GM20431 (cell line): ENCODE data around the gene EFCAB11.

Source experiments
- in situ Hi-C: fragments of 300-500 bp; cut with MseI, MboI; formaldehyde crosslinking; loops from one replicate; pipeline ENCODE4 v1.15.0; 2020; ENCODE audit warnings: low sequenced_read_pairs; ENCODE audit not compliant: unreplicated experiment

Gene EFCAB11

DNA sequence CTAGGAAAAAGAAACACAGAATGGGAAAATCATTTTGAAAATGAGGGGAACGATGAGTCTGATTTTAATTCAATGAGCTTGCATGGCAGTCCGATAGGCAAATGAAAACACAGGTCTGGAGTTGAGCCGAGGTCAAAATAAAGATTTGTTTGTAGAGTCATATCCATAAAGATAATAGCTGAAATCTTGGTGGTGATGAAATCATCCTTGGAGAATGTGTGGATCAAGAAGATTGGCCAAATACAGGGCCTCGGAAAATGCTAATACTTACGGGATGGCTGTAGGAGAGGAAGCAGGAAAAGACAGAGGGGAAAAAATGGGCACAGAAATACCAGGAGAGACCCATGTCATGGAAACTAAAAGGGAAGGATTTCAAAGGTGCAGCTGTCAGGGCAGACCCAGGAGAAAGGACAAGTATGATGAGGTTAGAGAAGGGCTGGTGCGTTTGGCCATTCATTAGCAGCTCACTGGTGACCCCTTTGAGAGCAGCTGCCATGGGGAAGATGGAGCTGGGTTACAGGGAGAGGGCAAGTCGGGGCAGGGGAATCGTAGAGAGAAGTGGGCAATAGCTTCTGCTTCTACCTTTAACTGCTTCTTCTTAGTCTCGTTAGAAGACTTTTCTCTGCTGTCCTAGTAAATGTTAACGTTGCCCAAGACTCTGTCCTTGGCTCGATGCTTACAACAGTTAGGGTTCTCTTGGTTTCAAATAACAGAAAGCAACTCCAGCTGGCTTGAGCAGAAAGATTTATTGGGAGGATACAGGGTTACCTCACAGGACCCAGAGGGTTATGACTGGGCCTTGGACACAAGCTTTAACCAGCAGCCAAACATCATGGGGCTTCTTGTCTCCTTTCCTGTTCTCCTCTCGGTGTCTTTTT, 161.8 kb downstream of the EFCAB11 start:
- in situ Hi-C loops = no loop called here

DNA sequence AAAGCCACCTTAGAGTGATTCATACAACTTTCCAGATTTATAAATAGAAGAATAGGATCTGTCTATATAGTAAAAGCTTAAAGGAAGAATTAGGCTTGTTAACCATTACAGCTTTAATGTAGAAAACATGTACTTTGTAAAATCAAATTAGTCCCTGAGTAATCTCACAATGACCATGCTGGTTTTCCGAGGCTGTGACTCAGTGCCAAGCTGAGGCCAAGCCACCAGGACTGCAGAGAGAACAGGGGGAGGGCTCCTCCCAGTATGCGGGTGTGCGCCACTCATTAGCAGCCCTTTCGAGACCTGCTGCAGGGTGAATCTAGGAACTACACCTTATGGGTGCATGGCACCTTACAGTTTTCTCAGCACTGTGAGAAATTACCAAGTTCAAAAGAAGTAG, 167.0 kb downstream of the EFCAB11 start:
- in situ Hi-C loops = no loop called here

DNA sequence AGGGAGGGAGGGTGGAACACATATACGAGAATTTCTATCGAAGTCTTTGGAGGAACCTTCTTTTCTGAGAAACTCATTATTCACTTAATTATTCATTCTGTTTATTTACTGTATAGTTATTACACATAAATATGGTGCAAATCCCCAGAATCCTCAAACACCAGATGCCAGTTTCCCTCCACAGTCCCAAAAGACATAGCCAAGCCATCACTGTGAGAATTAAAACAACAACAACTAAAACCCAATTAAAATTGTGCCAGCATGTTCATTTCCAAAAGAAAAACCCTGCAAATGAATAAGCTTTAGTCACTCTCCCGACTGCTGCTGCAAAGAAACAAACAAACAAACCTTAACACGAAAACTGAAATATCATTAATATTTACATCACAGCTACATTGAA, 173.5 kb downstream of the EFCAB11 start:
- in situ Hi-C loops = no loop called here

DNA sequence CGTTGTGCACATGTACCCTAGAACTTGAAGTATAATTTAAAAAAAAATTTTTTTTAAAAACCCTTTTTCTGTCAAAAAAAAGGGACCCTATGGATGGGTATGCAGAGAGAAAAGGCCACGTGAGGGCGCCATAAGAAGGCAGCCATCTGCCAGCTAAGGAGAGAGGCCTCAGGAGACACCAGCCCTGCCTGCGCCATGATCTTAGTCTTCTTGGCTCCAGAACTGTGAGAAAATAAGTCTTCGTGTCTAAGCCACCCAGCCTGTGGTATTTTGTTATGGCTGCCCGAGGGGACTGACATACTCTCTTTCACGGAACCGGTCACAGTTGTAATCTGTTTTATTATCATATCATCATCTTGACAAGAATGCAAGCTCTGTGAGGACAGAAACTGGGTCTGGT, 174.8 kb downstream of the EFCAB11 start:
- in situ Hi-C loops = no loop called here

DNA sequence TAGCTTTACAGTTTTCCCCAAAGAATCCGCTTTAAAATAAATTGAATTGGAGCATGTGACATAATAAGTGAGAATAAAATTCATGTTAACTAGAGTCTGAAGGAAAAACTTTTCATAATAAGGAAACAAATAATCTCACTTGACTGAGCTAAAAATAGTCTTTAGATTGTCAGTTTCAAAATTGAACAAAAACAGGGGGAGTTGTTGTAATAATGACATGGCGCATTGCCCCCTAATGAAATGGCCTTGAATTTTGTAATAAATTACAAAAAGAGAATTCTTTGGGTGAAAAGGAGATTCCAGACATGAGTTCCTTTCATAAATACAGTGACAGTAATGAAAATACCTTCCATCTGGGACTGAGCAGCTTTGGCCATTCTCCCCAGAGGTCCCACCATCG, 178.6 kb downstream of the EFCAB11 start:
- in situ Hi-C loops = no loop called here

DNA sequence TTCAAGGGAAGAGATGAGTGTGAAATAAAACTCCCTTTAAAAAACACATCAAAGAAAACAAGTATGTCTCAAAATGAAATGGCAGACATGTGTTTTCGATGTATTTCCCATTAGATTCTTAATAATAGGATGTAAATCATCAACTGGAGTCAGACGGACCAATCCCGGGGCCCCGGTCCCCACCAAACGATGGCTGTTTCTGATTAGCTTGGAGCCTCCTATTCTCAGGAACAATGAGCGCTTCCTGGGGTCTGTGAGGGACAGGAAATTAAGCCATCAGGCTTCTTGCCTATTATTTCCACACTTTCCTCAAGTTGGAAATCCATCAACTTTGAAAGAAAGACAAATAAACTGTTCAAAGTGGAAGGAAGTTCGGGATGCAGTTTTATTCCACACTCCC, 179.4 kb downstream of the EFCAB11 start:
- in situ Hi-C loops = no loop called here

DNA sequence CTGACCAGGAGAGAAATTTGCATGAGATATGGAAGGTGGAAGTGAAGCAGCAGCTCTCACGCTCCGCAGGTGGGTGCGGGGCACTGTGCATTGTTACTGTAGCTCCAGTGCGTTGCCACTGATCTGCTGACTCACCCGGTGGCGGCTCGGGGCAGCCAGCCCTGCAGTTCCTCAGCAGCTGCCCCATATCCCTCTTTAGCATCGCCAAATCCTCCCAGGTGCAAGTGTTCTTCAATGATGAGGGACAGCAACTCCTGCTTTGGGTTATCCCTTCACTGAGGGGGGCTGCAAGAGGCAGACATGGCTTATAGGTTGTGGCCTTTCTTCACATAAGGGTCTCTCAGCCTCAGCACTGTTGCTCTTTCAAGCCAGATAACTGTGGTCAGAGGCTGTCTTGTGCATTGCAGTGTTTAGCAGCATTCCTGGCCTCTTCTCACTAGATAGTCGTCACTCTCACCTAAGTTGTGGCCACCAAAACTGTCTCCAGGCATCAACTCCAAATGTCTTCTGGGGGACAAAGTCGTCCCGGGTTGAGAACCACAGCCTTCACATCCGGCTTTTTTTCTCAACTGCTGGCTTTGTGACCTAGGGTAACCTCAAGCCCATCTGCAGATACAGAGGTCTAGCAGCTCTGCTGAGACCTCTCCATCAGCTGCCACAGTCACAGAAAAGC, 180.8 kb downstream of the EFCAB11 start:
- in situ Hi-C loops = no loop called here

DNA sequence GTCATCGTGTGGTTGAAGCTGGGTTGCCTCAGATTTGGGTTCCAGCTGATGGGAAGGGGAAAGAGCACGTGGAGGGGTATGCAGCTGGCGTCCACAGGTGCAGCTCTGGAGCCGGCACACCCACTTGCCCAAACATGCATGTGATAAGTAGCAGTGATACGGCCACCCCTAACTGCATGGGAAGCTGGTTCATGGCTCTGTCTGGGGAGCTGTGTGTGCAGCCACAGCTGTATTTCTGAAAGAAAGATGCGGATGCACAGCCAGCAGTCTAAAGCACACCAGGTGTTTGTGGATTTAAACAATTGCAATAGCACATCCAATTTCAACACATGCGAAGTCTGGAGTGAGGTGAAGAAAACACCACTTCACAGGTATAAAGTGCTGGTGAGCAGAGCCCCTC, 181.4 kb downstream of the EFCAB11 start:
- in situ Hi-C loops = no loop called here

DNA sequence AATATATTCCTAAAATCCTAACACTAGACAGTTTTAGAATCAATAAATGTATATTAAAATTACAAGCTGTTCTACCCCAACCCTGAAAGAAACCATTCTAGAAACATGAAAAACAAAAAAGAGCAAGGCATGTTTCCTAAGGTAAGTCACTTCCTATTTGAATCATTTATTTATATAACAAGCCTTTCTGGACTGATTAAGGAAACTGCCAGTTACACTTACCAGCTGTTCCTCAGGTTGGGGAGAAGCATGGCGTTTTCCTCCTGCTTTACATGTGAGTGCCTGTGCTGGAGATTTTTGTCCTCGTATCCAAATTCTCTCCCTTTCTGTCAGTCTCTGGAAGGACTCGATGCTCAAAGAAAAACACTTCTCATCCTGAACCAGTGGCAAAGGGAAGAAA, 183.3 kb downstream of the EFCAB11 start:
- in situ Hi-C loops = no loop called here

DNA sequence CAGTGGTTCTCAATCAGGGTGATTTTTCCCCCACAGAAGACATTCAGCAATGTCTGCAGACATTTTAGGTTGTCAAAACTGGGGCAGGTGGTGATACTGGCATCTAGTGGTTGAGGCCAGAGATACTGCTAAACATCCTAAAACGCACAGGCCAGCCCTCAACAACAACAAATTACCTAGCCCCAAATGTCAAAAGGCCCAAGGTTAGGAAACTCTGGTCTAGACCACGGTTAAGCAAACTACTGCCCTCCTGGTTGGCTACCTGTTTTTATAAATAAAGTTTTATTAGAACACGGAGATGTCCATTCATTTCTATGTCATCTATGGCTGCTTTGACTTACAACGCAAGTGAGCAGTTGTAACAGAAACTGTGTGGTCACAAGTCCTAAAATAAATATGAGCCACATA, 186.7 kb downstream of the EFCAB11 start:
- in situ Hi-C loops = no loop called here

DNA sequence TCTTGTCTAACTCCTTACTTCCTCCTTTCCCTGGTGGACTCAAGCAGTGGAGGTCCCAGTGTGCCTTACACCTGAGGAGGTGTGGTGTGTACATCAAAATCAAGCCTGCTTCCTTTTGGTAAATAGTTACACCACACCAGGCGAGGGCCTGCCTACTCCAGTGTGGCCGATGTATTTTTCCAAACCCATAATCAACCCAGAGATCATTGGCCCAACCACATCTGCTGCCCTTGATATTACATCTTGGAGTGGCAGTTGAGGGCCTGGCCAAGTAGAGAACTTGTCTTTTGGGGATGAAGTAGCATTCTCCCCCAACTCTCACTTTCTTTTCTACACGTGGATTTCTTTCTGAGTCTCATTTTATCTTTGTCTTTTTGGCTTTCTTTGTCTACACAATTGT, 187.4 kb downstream of the EFCAB11 start:
- in situ Hi-C loops = no loop called here

DNA sequence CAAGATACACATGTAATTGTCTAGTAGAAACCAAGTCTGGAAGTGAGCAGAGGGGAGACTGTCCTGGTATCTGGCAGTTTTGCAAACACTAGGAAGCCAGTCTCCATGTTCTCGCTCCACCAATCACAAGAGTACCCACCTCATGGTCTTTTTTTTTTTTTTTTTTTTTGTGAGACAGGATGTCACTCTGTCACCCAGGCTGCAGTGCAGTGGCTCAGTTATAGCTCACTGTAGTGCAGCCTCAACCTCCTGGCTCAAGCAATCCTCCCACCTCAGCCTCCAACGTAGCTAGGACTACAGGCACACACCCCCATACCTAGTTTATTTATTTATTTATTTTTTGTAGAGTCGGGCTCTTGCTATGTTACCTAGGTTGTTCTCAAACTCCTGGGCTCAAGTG, 189.2 kb downstream of the EFCAB11 start:
- in situ Hi-C loops = no loop called here

DNA sequence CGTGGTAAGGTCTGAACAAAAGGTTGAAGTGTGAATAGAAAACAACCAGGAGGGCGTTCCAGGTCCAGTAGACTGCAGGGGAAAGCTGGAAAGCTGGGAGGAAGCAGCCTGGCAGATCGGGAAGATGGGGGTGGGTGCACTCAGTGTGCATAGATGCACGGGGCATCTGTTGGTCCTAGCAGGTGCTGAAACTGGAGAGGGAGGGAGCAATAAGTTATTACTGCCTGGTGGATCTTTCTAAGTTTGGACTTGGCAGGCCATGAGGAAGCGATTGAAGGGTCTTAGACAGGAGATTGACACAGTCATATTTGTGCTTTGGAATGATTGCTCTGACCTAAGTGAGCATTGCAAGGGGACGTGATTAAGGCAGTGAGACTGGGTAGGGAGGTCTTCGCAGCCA, 194.4 kb downstream of the EFCAB11 start:
- in situ Hi-C loops = no loop called here

DNA sequence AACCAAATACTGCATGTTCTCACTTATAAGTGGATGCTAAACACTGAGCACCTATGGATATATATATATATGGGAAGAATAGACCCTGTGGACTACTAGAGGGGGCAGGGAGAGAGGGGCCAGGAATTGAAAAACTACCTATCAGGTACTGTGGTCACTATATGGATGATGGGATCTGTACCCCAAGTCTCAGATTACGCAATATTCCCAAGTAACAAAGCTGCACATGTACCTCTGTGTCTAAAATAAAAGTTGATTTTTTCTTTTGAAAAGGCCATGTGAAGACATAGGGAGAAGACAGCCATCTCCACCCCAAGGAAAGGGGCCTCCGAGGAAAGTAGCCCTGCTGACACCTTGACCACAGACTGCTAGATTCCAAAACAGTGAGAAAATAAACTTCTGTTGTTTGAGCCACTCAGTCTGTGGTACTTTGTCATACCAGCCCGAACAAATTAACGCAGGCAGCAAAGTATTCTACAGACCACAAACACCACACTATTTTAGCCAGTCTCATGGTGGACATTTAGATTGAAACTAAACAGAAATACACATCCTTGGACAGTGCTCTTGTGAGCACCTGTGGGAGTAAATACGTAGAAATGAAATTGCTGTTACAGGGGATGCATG, 197.1 kb downstream of the EFCAB11 start:
- in situ Hi-C loops = no loop called here

DNA sequence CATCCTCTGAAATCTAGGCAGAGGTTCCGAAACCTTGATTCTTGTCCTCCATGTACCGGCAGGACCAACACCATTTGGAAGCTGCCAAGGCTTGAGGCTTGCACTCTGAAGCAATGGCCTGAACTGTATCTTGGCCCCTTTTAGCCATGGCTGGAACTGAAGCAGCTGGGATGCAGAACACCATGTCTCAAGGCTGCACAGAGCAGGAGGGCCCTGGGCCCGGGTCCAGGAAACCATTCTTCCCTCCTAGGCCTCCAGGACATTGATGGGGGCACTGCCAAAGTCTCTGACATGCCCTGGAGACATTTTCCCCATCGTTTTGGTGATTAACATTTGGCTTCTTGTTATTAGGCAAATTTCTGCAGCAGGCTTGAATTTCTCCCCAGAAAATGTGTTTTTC, 198.7 kb downstream of the EFCAB11 start:
- in situ Hi-C loops = no loop called here

DNA sequence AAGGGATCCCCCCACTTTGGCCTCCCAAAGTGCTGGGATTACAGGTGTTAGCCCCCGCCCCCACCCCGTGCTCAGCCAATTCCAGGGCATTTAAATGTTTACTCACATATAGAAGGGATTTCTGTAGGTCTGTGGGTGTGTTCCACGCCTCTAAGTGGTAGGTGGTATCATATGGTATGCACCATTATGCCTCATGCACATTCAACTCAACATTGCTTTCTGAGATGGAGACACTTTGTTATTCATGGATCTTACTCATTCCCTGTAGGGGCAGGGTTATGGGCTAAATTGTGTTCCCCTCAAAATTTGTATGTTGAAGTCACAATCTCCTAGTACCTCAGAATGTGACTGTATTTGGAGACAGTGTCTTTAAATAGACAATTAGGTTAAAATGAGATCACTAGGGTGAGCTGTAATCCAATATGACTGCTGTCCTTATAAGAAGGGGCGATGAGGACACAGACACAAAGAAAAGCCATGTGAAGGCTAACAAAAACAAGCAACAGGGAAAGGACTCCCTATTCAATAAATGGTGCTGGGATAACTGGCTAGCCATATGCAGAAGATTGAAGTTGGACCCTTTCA, 200.6 kb downstream of the EFCAB11 start:
- in situ Hi-C loops = no loop called here

DNA sequence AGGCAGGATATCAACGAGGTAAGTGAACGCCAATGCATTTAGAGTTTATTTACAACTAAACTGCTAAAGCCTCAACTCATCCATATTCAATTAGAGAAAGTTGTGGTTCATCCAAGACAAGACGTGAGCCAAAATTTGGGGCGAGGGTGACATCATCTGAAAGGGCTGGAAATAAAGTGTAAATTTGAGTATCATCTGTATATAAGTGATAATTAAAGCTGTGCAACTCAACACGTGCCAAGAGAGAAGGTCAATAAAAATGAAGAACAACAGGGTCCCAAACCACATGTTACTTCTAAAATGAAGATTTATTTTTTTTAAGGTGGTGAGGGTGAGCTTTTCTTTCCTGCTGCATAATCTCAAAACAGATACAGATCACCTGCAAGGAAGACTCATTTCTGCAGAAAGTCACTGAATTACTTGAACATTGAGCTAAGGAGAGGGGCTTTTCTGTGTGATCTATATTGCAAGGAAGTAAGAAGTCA, 203.6 kb downstream of the EFCAB11 start:
- in situ Hi-C loops = no loop called here

DNA sequence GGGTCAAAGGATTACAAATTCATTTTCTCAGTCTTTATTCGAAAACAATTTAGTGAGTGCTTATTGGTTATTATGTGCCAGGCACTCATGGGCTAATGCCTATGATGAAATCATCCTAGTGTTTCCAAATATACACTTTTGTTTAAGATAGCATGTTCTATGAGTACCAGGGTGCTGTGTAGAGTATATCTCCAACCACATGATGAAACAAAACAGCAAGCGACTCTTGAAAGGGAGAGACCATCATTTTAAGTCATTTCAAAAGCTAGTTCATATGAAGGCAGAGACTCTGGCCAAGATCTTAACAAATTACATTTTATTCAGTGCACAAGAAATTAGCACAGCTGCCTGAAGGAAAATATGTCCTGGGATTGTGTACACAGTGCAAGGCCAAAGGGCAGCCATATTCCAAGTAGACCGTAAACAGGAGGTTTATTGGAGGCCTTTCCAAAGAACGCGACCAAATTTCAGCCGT, 204.2 kb downstream of the EFCAB11 start:
- in situ Hi-C loops = no loop called here

DNA sequence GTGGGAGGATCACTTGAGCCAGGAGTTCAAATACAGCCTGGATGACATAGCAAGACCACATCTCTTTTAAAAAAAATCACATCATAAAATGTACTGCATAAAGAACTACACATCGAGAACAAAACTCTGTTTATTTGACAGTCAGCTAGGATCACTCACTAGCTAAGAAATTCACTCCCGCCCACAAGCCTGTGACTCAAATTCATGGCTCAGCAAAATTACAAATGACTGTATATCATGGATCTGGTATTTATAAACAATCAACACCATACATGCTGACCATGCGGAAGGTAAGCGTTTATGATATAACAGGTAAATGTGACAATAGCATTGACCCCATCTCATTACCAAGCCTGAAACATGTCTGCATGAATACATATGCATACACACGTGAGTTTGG, 206.5 kb downstream of the EFCAB11 start:
- in situ Hi-C loops = no loop called here

DNA sequence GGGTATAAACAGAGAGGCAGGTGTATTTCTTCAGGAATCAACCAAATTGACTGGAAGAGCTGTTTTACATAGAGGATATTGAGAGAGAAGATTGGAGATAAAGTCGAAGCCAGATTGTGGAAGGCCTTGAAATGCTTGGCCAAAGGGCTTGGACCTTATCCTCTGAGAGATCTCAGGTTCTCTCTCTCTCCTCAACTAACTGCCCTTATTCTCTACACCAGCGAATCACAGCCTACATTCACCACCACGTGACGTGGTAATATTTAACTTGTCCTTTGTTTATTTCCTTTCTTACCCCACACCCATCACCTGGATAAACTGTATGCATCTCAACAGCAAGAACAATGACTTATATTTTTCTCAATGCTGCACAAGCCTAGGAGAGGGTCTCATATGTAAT, 207.4 kb downstream of the EFCAB11 start:
- in situ Hi-C loops = no loop called here

DNA sequence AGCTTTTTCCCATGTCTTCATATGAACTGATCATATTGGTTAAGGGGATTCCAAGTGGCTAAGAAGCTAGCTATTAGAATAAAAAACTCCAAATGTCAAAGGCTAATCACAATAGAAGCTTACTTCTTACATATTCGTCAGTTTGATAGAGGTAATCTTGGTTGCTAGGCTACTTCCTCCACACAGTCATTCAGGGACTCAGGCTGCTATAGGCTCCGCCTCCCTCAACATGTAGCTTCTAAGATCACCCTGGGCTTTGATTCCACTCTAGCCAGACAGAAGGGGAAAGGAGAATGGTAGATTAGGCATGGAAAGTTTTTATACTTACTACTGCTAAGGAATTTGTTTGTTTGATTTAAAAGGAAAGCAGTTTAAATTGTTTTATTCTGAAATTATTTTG, 207.9 kb downstream of the EFCAB11 start:
- in situ Hi-C loops = no loop called here
